ENCODE measurements around the gene ELL.

ELL gene

GRCh38 chr19:18422530-18423191 is 99.2 kb downstream of the ELL start:
- TF ChIP-seq POLR2AphosphoS5 (IDR thresholded peaks at IDR 0.05; ENCODE audit: borderline replicate concordance, low read depth, low read length) (no peak), FOXP2 (optimal IDR thresholded peaks at IDR 0.05; ENCODE audit: control extremely low read depth, extremely low read length, insufficient read depth) (no peak), EZH2 (IDR thresholded peaks at IDR 0.05) (no peak)
- Histone ChIP-seq H3K27ac (no peak overlapping the region), H3K9me3 (ENCODE audit: low read depth, low read length) (no peaks in the 10 kb centered on the region), H3K36me3 (ENCODE audit: insufficient read depth, low read length) (no peaks in the 10 kb centered on the region; the same call in 1 of the 2 replicates), H3K4me3 (no peak overlapping the region), H3K9ac (ENCODE audit: insufficient read length) (no peak overlapping the region)
- no peak for DNase-seq (ENCODE audit: low read depth, low spot score)

DNA sequence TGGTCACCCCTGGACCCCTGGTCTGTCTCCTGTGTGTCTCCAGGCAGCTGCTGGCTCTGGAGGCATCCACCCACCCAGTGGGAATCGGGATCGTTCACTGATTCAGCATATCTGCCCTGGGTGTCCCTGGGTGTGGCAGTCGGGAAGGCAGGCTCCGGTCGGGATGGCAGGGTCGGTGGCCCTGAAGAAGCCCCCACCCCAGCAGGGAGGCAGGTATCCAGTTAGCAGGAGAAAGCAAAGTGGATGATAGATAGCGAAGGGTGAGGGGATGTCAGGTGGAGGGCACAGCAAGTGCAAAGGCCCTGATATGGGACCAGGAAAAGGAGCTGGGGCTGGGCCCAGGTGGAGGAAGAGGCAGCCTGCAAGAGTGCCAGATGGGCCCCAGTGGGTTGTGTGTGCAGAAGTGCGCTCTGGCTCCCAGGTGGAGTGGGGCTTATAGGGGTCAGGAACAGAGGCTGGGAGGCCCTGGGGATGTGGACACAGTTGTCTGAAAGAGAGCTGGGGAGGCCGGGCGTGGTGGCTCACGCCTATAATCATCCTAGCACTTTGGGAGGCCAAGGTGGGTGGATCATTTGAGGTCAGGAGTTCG is 100.4 kb downstream of the ELL start:
- H3K36me3 ChIP-seq (ENCODE audit: insufficient read depth, low read length) = no peaks in the 10 kb centered on the region; the same call in 1 of the 2 replicates
- no peak overlapping the region for H3K9ac ChIP-seq (ENCODE audit: insufficient read length)
- peak overlapping the region; percentile 46; the same call in 1 of the 2 replicates for H3K27ac ChIP-seq
- TF ChIP-seq POLR2AphosphoS5 (IDR thresholded peaks at IDR 0.05; ENCODE audit: borderline replicate concordance, low read depth, low read length) = no peak; the same call in 1 of the 2 replicates
- no peak for TF ChIP-seq EZH2 (IDR thresholded peaks at IDR 0.05)
- no peak for TF ChIP-seq FOXP2 (optimal IDR thresholded peaks at IDR 0.05; ENCODE audit: control extremely low read depth, extremely low read length, insufficient read depth)
- H3K9me3 ChIP-seq (ENCODE audit: low read depth, low read length) = no peaks in the 10 kb centered on the region
- DNase-seq (ENCODE audit: low read depth, low spot score) = no peak
- peak overlapping the region; percentile 87 for H3K4me3 ChIP-seq

DNA sequence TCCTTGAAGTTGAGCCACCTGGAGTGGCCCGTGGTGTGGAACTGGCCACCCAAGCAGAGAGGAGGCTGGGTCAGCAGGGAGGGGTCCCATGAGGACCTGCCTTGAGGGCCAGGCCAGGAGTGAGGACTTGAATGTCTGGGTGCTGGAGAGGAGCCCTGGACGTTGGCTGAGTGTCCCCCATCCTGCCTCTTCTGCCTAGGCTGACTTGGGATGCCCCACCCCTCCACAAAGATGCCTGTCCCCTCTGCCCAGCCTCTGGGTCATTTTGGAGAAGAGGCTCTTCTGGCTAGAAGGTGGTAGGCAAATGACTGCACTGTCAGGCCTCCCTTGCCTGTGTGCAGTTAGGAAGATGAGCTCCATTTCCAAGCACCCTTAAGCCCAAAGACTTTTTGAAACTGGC is 100.9 kb downstream of the ELL start:
- Histone ChIP-seq H3K9me3 (ENCODE audit: low read depth, low read length) (no peaks in the 10 kb centered on the region), H3K36me3 (ENCODE audit: insufficient read depth, low read length) (no peaks in the 10 kb centered on the region; the same call in 1 of the 2 replicates), H3K4me3 (peak overlapping the region; percentile 87), H3K9ac (ENCODE audit: insufficient read length) (peak overlapping the region; percentile 92), H3K27ac (peak overlapping the region; percentile 46; the same call in 1 of the 2 replicates)
- TF ChIP-seq FOXP2 (optimal IDR thresholded peaks at IDR 0.05; ENCODE audit: control extremely low read depth, extremely low read length, insufficient read depth) (no peak), EZH2 (IDR thresholded peaks at IDR 0.05) (no peak), POLR2AphosphoS5 (IDR thresholded peaks at IDR 0.05; ENCODE audit: borderline replicate concordance, low read depth, low read length) (no peak)
- DNase-seq (ENCODE audit: low read depth, low spot score) = no peak

DNA sequence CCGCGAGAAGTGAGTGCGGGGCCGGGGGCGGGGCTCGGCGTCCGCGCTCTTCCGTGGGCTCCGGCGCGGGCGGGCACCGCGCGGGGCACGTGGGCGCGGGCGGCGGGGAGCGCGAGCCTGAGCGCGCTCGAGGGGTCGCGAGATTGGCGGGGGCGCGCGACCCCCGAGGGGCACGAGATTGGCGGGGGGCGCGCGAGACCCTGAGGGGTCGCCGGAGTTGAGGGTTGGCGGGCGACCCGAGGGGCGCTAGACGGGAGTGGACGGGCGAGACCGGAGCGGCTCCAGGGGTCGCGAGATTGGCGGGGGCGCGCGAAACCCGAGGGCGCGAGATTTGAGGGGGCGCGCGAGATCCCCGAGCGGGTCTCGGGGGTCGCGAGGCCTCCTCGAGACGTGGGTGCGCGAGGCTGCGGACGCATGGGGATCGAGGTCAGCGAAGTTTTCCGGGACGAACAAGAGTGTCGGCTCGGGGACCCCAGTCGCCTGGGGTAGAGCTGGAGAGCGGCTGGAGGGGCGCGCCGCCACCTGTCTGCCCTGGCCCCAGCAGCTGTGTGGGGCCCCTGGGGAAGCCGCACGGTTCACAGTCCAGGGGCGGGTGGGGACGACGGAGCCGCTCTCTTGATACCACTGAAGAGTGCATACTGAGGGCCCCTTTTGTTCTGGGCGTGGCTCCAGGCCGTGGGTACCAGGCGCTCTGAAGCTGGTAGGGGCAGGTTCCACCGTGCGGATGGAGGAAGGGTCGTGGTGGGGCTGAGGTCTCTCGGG is 102.0 kb downstream of the ELL start:
- TF ChIP-seq FOXP2 (optimal IDR thresholded peaks at IDR 0.05; ENCODE audit: control extremely low read depth, extremely low read length, insufficient read depth) = no peak
- Histone ChIP-seq H3K36me3 (ENCODE audit: insufficient read depth, low read length) (no peaks in the 10 kb centered on the region; the same call in 1 of the 2 replicates), H3K27ac (peak overlapping the region; percentile 57; the same call in 1 of the 2 replicates), H3K9me3 (ENCODE audit: low read depth, low read length) (no peaks in the 10 kb centered on the region), H3K9ac (ENCODE audit: insufficient read length) (peak overlapping the region; percentile 92), H3K4me3 (peak overlapping the region; percentile 87)
- DNase-seq (ENCODE audit: low read depth, low spot score) = no peak

- Histone ChIP-seq H3K9ac (ENCODE audit: insufficient read length) (peak within 1 kb of the TSS; percentile 92), H3K4me3 (peak within 1 kb of the TSS; percentile 87), H3K36me3 (ENCODE audit: insufficient read depth, low read length) (no peaks in the 10 kb centered on the region; the same call in 1 of the 2 replicates), H3K9me3 (ENCODE audit: low read depth, low read length) (no peaks in the 10 kb centered on the region), H3K27ac (peak within 1 kb of the TSS; percentile 99)
- TF ChIP-seq EZH2 (IDR thresholded peaks at IDR 0.05) = no peak
- no peak for TF ChIP-seq POLR2AphosphoS5 (IDR thresholded peaks at IDR 0.05; ENCODE audit: borderline replicate concordance, low read depth, low read length)
- no peak for TF ChIP-seq FOXP2 (optimal IDR thresholded peaks at IDR 0.05; ENCODE audit: control extremely low read depth, extremely low read length, insufficient read depth)
- no peak for DNase-seq (ENCODE audit: low read depth, low spot score)
Measured at GRCh38 chr19:18419195-18419698, 102.6 kb downstream of the ELL start, which contains the start of gene SSBP4. Gene SSBP4 (plus strand): TSS chr19:18419398. CDS start chr19:18419649, 251 bp downstream.

DNA sequence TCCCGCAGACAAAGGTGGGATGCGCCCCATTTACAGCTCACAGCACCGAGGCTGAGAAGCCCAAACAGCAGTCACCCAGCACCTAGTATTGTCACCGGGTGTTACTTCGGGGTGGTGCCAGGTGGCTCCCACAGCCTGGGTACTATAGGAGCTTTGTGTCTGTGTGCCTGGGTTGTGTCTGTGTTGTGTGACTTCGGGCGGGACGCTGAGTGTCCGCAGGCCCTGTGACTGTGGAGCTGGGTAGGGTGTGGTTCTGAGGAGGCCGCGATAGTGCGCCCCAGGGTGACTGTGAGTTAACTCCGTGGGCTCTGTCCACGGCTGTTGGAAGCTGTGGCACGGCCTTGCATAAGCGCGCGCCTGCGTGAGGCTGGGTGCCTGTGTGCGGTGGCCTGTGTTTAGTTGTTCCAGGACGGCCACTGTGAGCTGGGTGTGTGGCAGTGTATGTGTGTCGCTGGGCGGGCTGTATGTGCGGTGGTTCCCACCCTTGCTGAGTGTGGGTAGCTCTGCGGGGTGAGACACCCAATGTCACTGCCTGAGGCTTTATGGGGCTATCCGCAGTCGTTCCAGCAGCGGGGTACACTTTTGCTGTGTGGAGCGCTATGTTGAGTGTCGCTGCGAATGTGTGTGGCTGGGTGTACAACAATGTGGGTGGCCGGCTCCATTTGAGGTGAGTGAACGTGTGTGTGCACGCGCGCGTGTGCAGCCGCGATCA is 103.2 kb downstream of the ELL start:
- H3K36me3 ChIP-seq (ENCODE audit: insufficient read depth, low read length) = no peaks in the 10 kb centered on the region; the same call in 1 of the 2 replicates
- TF ChIP-seq EZH2 (IDR thresholded peaks at IDR 0.05) (no peak), POLR2AphosphoS5 (IDR thresholded peaks at IDR 0.05; ENCODE audit: borderline replicate concordance, low read depth, low read length) (no peak), FOXP2 (optimal IDR thresholded peaks at IDR 0.05; ENCODE audit: control extremely low read depth, extremely low read length, insufficient read depth) (no peak)
- H3K9me3 ChIP-seq (ENCODE audit: low read depth, low read length) = no peaks in the 10 kb centered on the region
- H3K4me3 ChIP-seq = peak overlapping the region; percentile 87
- DNase-seq (ENCODE audit: low read depth, low spot score) = no peak
- peak overlapping the region; percentile 5 for H3K9ac ChIP-seq (ENCODE audit: insufficient read length)
- H3K27ac ChIP-seq = peak overlapping the region; percentile 99

- peak overlapping the region; percentile 99 for H3K27ac ChIP-seq
- H3K9me3 ChIP-seq (ENCODE audit: low read depth, low read length) = no peaks in the 10 kb centered on the region
- H3K9ac ChIP-seq (ENCODE audit: insufficient read length) = no peak overlapping the region
- DNase-seq (ENCODE audit: low read depth, low spot score) = no peak
- peak overlapping the region; percentile 82 for H3K4me3 ChIP-seq
- H3K36me3 ChIP-seq (ENCODE audit: insufficient read depth, low read length) = no peaks in the 10 kb centered on the region; the same call in 1 of the 2 replicates
- TF ChIP-seq FOXP2 (optimal IDR thresholded peaks at IDR 0.05; ENCODE audit: control extremely low read depth, extremely low read length, insufficient read depth) = no peak
- TF ChIP-seq POLR2AphosphoS5 (IDR thresholded peaks at IDR 0.05; ENCODE audit: borderline replicate concordance, low read depth, low read length) = 0 out of 2 replicates have a peak, but pooled peaks have one; percentile 11
- TF ChIP-seq EZH2 (IDR thresholded peaks at IDR 0.05) = no peak
Measured at GRCh38 chr19:18418029-18418482, 103.8 kb downstream of the ELL start.

All from SK-N-MC (cell line).